SW 1271 (cell line): ENCODE data around the gene TENM4.

Source experiments
- DNase-seq, 2 experiments: peaks; one replicate each; lab custom pipeline; 2025; lab: John Stamatoyannopoulos, UW

TENM4 gene

GRCh38 chr11:79119491-79120284 is 321.1 kb downstream of the TENM4 start:
- DNase-seq, result no peak

- no peak for DNase-seq
Observed at GRCh38 chr11:79117488-79117887, 323.3 kb downstream of the TENM4 start.

GRCh38 chr11:79116600-79116999 is 324.2 kb downstream of the TENM4 start:
- DNase-seq, result no peak

DNA sequence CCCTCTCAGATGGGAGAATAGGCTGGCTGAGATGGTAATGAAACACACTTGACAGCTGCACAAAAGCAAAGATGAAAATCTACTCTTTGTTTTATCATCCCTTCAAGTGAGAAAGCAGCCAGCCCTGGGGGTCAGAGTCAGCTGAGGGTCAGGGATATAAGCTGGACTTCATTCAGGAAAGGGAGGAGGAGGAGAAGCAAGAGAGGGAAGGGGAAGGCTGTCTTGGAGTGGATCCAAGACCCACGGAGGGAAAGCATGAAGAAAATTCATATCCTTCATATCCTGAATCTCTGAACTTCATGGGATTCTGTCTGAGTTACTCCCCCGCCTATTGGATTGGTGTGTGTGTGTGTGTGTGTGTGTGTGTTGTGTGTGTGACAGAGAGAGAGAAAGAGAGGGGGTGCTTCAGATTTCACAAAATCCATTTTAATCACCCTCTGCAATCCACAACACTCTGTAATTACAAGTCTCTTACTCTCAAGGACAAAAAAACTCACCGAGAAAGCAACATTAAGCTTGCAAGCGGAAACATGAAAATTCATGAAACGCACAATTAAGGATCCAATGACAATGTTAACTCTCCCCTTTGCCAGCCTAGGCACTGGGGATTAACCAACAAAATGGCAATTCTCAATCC is 327.7 kb downstream of the TENM4 start:
- DNase-seq, result no peak

DNA sequence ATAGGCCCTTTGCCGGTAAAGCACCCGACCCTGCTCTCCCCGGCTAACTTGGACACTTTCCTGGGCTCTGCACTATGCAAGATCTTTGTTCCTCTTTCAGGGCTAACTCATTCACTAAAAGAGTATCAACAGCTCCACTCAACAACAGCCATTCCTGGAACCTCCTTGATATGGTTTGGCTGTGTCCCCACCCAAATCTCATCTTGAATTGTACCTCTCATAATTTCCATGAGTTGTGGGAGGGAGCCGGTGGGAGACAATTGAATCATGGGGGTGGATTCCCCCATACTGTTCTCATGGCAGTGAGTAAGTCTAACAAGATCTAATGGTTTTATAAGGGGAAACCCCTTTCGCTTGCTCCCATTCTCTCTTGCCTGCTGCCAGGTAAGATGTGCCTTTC is 330.0 kb downstream of the TENM4 start:
- DNase-seq, result no peak

DNA sequence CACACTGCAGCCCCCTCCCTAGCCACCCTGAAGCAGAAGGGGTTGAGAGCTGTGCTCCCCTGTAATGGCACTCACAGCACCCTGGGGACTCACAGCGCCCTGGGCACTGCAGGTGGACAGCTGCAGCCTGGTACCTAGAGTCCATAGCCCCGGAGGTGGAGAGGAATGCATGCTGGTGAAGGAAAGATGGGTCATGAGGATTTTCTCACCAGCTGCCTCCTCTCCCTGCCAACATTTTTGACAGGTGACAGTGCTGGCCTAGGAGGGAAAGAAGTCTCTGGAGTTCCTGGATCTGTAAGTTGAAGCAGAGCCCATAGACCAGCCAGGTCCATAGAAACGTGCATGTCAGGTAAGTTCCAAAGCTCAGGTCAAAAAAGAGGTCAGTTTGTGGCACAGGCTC is 330.5 kb downstream of the TENM4 start:
- DNase-seq, result no peak

DNA sequence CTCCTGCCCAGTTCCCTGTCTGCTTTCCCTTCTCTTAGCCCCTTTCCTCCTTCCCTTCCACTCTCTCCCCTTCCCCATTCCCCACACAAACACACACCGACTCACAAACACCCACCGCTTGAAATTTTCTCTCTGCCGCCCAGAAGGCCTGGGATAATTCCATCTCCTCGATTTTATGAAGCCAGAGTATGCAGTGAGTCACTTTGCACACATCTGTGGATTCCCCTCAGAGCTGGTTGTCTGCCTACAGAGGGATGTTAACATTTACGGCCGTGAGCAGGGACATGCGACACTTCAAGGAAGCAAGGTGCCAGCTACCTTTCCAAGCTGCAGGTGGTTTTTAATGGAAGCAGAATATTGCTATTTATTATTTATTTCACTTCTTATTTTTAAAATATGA is 332.0 kb downstream of the TENM4 start:
- no peak for DNase-seq

GRCh38 chr11:79102840-79103239 is 338.0 kb downstream of the TENM4 start:
- no peak for DNase-seq

DNA sequence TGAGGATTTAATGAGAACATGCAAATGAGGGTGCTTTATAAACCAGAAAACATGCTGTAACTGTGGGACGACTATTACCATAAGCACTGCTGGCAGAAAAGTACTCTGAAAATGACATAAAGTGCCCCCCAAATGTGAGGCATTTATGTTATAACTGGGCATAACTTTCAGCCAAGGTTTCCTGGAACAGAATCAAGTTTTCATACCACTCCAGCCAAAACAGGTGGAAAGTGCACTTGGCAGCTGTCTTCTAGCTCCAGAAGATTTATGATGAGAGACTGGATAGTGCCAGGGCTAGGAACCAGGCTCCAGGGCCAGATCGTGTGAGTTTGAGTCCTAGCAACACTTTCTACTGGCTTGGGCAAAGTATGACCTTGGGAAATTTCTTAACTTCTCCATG is 339.2 kb downstream of the TENM4 start:
- no peak for DNase-seq

DNA sequence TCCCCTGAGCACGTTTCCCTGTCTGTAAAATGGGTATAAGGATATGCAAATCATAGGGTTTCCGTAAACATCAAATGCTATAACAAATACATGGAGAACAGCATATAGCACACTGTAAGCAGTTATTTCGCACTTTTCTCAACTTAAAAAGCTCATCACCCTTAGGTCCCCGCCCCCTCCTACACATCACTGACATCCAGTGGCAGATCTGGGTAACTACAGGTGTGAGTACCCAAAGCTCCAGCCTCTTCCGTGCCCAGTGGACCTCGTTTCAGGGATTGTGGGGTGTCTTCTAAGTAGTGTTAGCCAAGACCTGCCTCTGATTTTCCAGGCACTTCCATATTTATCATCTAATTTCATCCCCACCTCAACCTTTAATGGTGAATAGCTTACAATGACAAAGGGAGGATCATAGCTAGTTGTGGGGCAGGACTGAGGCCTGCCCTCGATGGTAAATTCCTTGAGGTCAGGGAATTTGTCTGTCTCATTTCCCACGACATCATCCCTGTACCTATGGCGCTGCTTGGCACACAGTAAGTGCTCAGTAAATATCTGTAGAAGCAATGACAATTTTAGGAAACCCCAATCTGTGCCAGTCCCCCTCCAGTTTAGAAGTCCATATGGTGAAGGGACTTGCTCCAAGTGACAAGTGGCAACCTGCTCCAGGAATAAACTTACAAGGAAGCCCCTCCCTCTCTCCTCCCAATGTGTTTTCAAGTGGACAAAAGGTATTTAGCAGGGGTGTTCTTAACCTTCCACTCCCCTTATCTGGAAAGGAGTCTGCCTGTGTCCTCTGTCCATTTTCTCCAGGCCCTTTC is 340.5 kb downstream of the TENM4 start:
- DNase-seq, result peak in 1 of 2 experiments; percentile 57

- no peak for DNase-seq
Observed at GRCh38 chr11:79098146-79098545, 342.7 kb downstream of the TENM4 start.

- DNase-seq, result no peak
Observed at GRCh38 chr11:79097246-79097875, 343.5 kb downstream of the TENM4 start.

DNA sequence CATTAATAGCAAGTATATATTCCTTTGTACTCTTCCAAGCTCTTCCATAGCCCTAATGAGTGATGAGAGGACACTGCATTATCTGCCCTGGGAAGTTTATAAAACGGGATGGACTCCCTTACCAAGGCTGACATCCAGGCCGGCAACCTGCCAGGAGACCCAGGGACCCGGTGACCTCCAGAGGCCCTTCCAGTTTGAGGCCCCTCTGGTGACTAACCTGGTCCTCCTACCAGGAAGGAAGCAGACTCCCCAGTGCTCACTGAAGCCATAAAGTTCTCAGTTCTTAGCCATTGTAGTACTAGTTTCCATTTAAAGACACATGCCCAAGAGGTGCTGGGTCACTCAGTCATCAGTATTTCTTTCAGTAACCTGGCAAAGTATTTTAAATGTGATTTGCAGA is 345.4 kb downstream of the TENM4 start:
- DNase-seq, result no peak

GRCh38 chr11:79094616-79095015 is 346.2 kb downstream of the TENM4 start:
- DNase-seq, result no peak

DNA sequence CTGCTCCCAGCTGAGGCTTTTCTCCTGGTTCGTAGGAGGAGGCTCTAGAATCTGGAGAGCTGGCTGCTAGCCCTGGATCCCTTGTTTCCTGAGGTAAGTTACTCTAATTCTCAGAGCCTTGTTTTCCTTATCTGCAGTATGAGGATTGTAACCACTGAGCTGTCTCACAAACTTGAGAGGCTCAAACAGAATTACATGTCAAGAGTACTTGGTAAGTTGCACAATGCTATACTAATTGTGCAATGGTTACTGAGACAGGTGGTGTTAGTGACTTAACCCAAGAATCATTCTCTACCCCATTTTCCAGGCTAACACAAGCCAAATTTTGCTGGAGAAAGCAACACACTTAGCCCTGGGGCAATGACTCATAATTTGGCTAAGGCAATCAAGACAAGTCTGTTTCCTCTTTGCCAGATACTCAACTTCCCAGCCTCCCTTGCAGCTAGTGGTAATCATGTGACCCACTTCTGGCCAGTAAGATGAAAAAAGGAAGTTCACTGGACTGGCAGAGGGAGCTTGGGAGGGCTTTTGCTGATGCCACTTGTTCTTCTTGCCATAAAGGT is 348.0 kb downstream of the TENM4 start:
- DNase-seq, result peak in 1 of 2 experiments; percentile 5

DNA sequence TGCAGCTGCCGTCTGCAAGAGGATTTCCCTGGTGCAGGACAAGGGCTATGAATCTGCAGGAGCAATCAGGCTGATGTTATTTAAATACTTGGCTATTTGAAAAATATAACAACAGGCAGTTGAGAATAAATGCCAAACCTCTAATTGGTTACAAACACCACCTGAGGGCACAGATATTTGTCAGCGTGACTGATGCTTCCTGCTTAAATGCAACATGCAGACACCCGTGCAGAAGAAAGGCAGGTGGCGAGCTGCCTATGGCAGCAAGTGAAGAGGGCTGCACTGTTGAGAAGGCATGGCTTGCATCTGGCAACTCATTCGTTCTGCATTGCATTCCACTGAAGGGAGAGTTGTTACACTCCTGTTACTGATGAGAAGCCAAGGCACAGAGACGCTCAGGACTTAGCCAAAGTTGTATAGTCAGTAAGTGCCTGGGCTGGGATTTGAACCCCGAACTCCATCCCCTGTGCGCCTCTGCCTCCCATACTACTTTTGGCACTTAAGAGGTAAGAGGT is 350.6 kb downstream of the TENM4 start:
- DNase-seq, result no peak

DNA sequence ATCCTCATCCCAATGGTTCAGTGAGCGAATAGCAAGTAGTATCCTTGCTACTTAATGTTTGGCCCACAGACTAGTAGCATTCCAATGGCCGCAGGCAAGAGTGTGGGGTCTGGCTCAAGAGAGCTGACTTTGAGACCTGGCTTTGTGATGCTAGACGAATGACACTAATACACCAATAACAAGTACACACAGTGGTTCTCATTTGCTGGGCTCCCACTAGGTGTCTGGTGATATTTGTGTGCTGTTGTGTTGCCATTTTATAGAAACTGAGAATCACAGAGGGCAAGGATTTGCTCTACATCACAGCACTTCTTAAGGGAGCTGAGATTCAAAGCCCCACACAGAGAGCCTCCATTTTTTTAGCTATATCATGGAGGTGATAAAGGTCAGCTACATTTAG is 351.2 kb downstream of the TENM4 start:
- DNase-seq, result no peak

DNA sequence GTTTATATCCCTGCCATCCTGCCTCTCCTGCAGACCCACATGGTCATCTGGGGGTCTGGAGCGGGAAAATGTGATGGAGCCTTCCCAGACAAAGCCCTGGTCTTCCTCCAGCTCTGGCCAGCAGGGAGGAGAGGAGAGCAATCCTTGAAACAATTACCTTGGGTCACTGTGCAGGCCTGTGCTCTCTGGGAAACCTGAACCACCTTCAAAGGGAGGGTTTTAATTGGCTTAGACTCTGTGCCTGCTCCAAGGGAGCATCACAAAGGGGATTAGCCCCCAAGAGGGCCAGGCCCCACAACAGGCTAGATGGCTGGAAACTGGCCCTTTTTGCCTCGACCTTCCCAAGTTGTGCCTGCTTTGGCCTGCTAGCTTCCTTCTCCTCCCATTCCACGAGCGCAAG is 351.9 kb downstream of the TENM4 start:
- no peak for DNase-seq

DNA sequence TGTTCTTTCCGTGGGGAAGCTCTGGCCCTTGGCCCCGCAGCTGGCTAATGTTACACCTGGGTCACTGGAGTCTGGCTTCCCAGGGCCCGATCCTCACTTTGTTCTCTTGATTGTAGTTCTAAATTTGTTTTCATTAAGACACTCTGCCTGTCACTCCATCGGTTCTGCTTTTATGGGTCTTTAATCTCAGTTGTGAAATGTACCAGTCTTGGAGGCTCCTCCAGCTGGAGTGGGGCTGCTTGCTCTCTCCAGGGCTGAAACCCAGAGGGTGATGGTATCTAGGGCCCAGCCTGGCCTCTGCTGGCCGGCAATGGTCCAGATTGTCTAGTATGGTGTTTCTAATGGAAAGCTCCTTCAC is 352.9 kb downstream of the TENM4 start:
- no peak for DNase-seq

GRCh38 chr11:79087238-79087960 is 353.4 kb downstream of the TENM4 start:
- DNase-seq, result peak in 1 of 2 experiments; percentile 38

- DNase-seq, result no peak
Observed at GRCh38 chr11:79086056-79086455, 354.8 kb downstream of the TENM4 start.
